Activated CD8-positive, alpha-beta memory T cell treated with anti-CD3 and anti-CD28 coated beads, Interleukin-2, amount 50 U/mL, for 4 hours (primary cell): ENCODE data around the gene TTLL3.
A peak's percentile ranks its signal among the peaks of the same experiment; 100 is the strongest.
"Not testable (repeated sequence)": the region's sequence is repeated elsewhere in the genome, so short reads cannot be mapped to it uniquely, and the experiment has no call there.

Source experiments
- DNase-seq: peaks from one replicate; pipeline ENCODE4 v3.0.0-alpha.2; 2020

TTLL3 gene

GRCh38 chr3:9846231-9846630 is 36.2 kb downstream of the TTLL3 start:
- no peak for DNase-seq

- no peak for DNase-seq
These were observed 36.9 kb downstream of the TTLL3 start for GRCh38 chr3:9846931-9847488.

GRCh38 chr3:9847870-9848269 is 37.8 kb downstream of the TTLL3 start:
- not testable (repeated sequence) for DNase-seq

- not testable (repeated sequence) for DNase-seq
These were observed 38.8 kb downstream of the TTLL3 start for GRCh38 chr3:9848860-9849259.

GRCh38 chr3:9851383-9851782 is 41.3 kb downstream of the TTLL3 start:
- DNase-seq: not testable (repeated sequence)

GRCh38 chr3:9851926-9852325 is 41.9 kb downstream of the TTLL3 start:
- DNase-seq: not testable (repeated sequence)

- DNase-seq: no peak
These were observed 42.5 kb downstream of the TTLL3 start for GRCh38 chr3:9852528-9852927.

GRCh38 chr3:9854291-9854940 is 44.4 kb downstream of the TTLL3 start:
- DNase-seq: not testable (repeated sequence)

- no peak for DNase-seq
These were observed 45.5 kb downstream of the TTLL3 start for GRCh38 chr3:9855594-9855993.

GRCh38 chr3:9859530-9860025 is 49.5 kb downstream of the TTLL3 start:
- no peak for DNase-seq

GRCh38 chr3:9861201-9861600 is 51.1 kb downstream of the TTLL3 start:
- no peak for DNase-seq

GRCh38 chr3:9861626-9862130 is 51.6 kb downstream of the TTLL3 start:
- no peak for DNase-seq

GRCh38 chr3:9862391-9863057 is 52.5 kb downstream of the TTLL3 start:
- peak; percentile 35 for DNase-seq

- DNase-seq: no peak
These were observed 53.2 kb downstream of the TTLL3 start for GRCh38 chr3:9863058-9863772.

- DNase-seq: no peak
These were observed 54.3 kb downstream of the TTLL3 start for GRCh38 chr3:9864200-9864927.

- DNase-seq: not testable (repeated sequence)
These were observed 55.1 kb downstream of the TTLL3 start for GRCh38 chr3:9865125-9865637.

- no peak for DNase-seq
These were observed 56.6 kb downstream of the TTLL3 start for GRCh38 chr3:9866639-9867038.

GRCh38 chr3:9867106-9867505 is 57.0 kb downstream of the TTLL3 start:
- no peak for DNase-seq

GRCh38 chr3:9869955-9870354 is 59.9 kb downstream of the TTLL3 start:
- no peak for DNase-seq

- DNase-seq: no peak
These were observed 60.9 kb downstream of the TTLL3 start for GRCh38 chr3:9870978-9871377.

GRCh38 chr3:9872067-9872466 is 62.0 kb downstream of the TTLL3 start:
- DNase-seq: not testable (repeated sequence)

- DNase-seq: no peak
These were observed 65.4 kb downstream of the TTLL3 start for GRCh38 chr3:9875448-9875847.
